Stimulated activated CD4-positive, alpha-beta T cell treated with anti-CD3 and anti-CD28 coated beads, Interleukin-12 subunit alpha, Interleukin-12 subunit beta, amount 100 ng/mL, for 4 hours (primary cell): ENCODE measurements around the gene SCML1.
"Not testable (repeated sequence)": the region's sequence is repeated elsewhere in the genome, so short reads cannot be mapped to it uniquely, and the experiment has no call there.

Experiments used
- DNase-seq: peaks from one replicate; pipeline ENCODE4 v3.0.0-alpha.2; 2020

The SCML1 gene

GRCh38 chrX:17740137-17741122, 3.1 kb downstream of the SCML1 start:
- no peak for DNase-seq

GRCh38 chrX:17741123-17741511, 3.8 kb downstream of the SCML1 start:
- DNase-seq = no peak

GRCh38 chrX:17743913-17744312, 6.6 kb downstream of the SCML1 start:
- DNase-seq = no peak

- no peak for DNase-seq
Observed at GRCh38 chrX:17744896-17745523, 7.7 kb downstream of the SCML1 start.

- no peak for DNase-seq
Observed at GRCh38 chrX:17747692-17748091, 10.4 kb downstream of the SCML1 start.

- no peak for DNase-seq
Observed at GRCh38 chrX:17748684-17749083, 11.4 kb downstream of the SCML1 start.

- no peak for DNase-seq
Observed at GRCh38 chrX:17750436-17750835, 13.1 kb downstream of the SCML1 start.

- no peak for DNase-seq
Observed at GRCh38 chrX:17758382-17758781, 21.1 kb downstream of the SCML1 start.

GRCh38 chrX:17759990-17760389, 22.7 kb downstream of the SCML1 start:
- DNase-seq = no peak

GRCh38 chrX:17767734-17768133, 30.4 kb downstream of the SCML1 start:
- DNase-seq = no peak

GRCh38 chrX:17768997-17769396, 31.7 kb downstream of the SCML1 start:
- no peak for DNase-seq

GRCh38 chrX:17769701-17770269, 32.5 kb downstream of the SCML1 start:
- DNase-seq = no peak

GRCh38 chrX:17773221-17773876, 36.1 kb downstream of the SCML1 start:
- no peak for DNase-seq

- no peak for DNase-seq
Observed at GRCh38 chrX:17774053-17774452, 36.8 kb downstream of the SCML1 start.

GRCh38 chrX:17778997-17779396, 41.7 kb downstream of the SCML1 start:
- no peak for DNase-seq

- no peak for DNase-seq
Observed at GRCh38 chrX:17779434-17779833, 42.1 kb downstream of the SCML1 start.

GRCh38 chrX:17786554-17787347, 49.5 kb downstream of the SCML1 start:
- DNase-seq = not testable (repeated sequence)

- DNase-seq = no peak
Observed at GRCh38 chrX:17787557-17787956, 50.3 kb downstream of the SCML1 start.

- peak; percentile 24 for DNase-seq
Observed at GRCh38 chrX:17788439-17788838, 51.1 kb downstream of the SCML1 start.

- no peak for DNase-seq
Observed at GRCh38 chrX:17788956-17789562, 51.8 kb downstream of the SCML1 start.

- DNase-seq = no peak
Observed at GRCh38 chrX:17792826-17793225, 55.5 kb downstream of the SCML1 start.

GRCh38 chrX:17798921-17799320, 61.6 kb downstream of the SCML1 start:
- DNase-seq = no peak
